ENCODE data around the gene RFFL.
A peak's percentile ranks its signal among the peaks of the same experiment; 100 is the strongest.
"Not testable (repeated sequence)": the region's sequence is repeated elsewhere in the genome, so short reads cannot be mapped to it uniquely, and the experiment has no call there.

RFFL gene

GRCh38 chr17:35063514-35064223, at the start of gene RFFL:
TSS of gene RFFL (minus strand) at chr17:35063707. CDS start at chr17:35026553, 37,154 bp downstream.
- Histone ChIP-seq H3K36me3 (ENCODE audit: insufficient read depth, low read length) (0 out of 2 replicates have a peak, but pooled peaks cover 3% of the 10 kb centered on the region), H3K27me3 (ENCODE audit: insufficient read depth, low read length) (no peaks in the 10 kb centered on the region), H2AFZ (ENCODE audit: low read length, unreplicated experiment) (no peak within 1 kb of the TSS), H3K79me2 (ENCODE audit: control insufficient read depth, insufficient read depth, low read length, unreplicated experiment) (peaks cover 40% of the 10 kb centered on the region), H3K27ac (ENCODE audit: low read depth, low read length) (peak within 1 kb of the TSS; percentile 97), H3K4me3 (ENCODE audit: low read depth, low read length) (peak within 1 kb of the TSS; percentile 53), H3K4me1 (ENCODE audit: control insufficient read depth, insufficient read depth, low read length, unreplicated experiment) (peaks cover 44% of the 10 kb centered on the region)

- H3K4me1 ChIP-seq (ENCODE audit: control insufficient read depth, insufficient read depth, low read length, unreplicated experiment): not testable (repeated sequence)
- peaks cover 12% of the 10 kb centered on the region for H3K79me2 ChIP-seq (ENCODE audit: control insufficient read depth, insufficient read depth, low read length, unreplicated experiment)
Measured at GRCh38 chr17:35110791-35111190, 47.3 kb upstream of the RFFL start.

GRCh38 chr17:35104844-35105450, 41.4 kb upstream of the RFFL start:
- no peak overlapping the region for H2AFZ ChIP-seq (ENCODE audit: low read length, unreplicated experiment)
- no peak overlapping the region for H3K27ac ChIP-seq (ENCODE audit: low read depth, low read length)
- no peaks in the 10 kb centered on the region for H3K79me2 ChIP-seq (ENCODE audit: control insufficient read depth, insufficient read depth, low read length, unreplicated experiment)
- no peak overlapping the region for H3K4me3 ChIP-seq (ENCODE audit: low read depth, low read length)
- peaks cover 4% of the 10 kb centered on the region; the same call in 1 of the 2 replicates for H3K36me3 ChIP-seq (ENCODE audit: insufficient read depth, low read length)
- H3K27me3 ChIP-seq (ENCODE audit: insufficient read depth, low read length): no peaks in the 10 kb centered on the region
- no peaks in the 10 kb centered on the region for H3K4me1 ChIP-seq (ENCODE audit: control insufficient read depth, insufficient read depth, low read length, unreplicated experiment)

More at GRCh38 chr17:35110791-35111190, 47.3 kb upstream of the RFFL start:
- H3K4me3 ChIP-seq (ENCODE audit: low read depth, low read length); H2AFZ ChIP-seq (ENCODE audit: low read length, unreplicated experiment); H3K27ac ChIP-seq (ENCODE audit: low read depth, low read length); H3K27me3 ChIP-seq (ENCODE audit: insufficient read depth, low read length): not testable (repeated sequence)
- peaks cover 12% of the 10 kb centered on the region; the same call in 1 of the 2 replicates for H3K36me3 ChIP-seq (ENCODE audit: insufficient read depth, low read length)

- H2AFZ ChIP-seq (ENCODE audit: low read length, unreplicated experiment): no peak overlapping the region
- H3K27ac ChIP-seq (ENCODE audit: low read depth, low read length): no peak overlapping the region
- no peak overlapping the region for H3K4me3 ChIP-seq (ENCODE audit: low read depth, low read length)
- no peaks in the 10 kb centered on the region for H3K79me2 ChIP-seq (ENCODE audit: control insufficient read depth, insufficient read depth, low read length, unreplicated experiment)
- peaks cover 8% of the 10 kb centered on the region for H3K36me3 ChIP-seq (ENCODE audit: insufficient read depth, low read length)
- no peaks in the 10 kb centered on the region for H3K4me1 ChIP-seq (ENCODE audit: control insufficient read depth, insufficient read depth, low read length, unreplicated experiment)
- no peaks in the 10 kb centered on the region for H3K27me3 ChIP-seq (ENCODE audit: insufficient read depth, low read length)
Measured at GRCh38 chr17:35103271-35103670, 39.8 kb upstream of the RFFL start.

GRCh38 chr17:35101725-35102124, 38.2 kb upstream of the RFFL start:
- Histone ChIP-seq H3K4me1 (ENCODE audit: control insufficient read depth, insufficient read depth, low read length, unreplicated experiment) (no peaks in the 10 kb centered on the region), H3K4me3 (ENCODE audit: low read depth, low read length) (no peak overlapping the region), H3K27me3 (ENCODE audit: insufficient read depth, low read length) (no peaks in the 10 kb centered on the region), H3K79me2 (ENCODE audit: control insufficient read depth, insufficient read depth, low read length, unreplicated experiment) (no peaks in the 10 kb centered on the region), H2AFZ (ENCODE audit: low read length, unreplicated experiment) (no peak overlapping the region), H3K36me3 (ENCODE audit: insufficient read depth, low read length) (peaks cover 8% of the 10 kb centered on the region), H3K27ac (ENCODE audit: low read depth, low read length) (no peak overlapping the region)

- Histone ChIP-seq H3K4me1 (ENCODE audit: control insufficient read depth, insufficient read depth, low read length, unreplicated experiment) (no peaks in the 10 kb centered on the region), H3K79me2 (ENCODE audit: control insufficient read depth, insufficient read depth, low read length, unreplicated experiment) (no peaks in the 10 kb centered on the region), H3K4me3 (ENCODE audit: low read depth, low read length) (no peak overlapping the region), H2AFZ (ENCODE audit: low read length, unreplicated experiment) (no peak overlapping the region), H3K36me3 (ENCODE audit: insufficient read depth, low read length) (peaks cover 6% of the 10 kb centered on the region), H3K27me3 (ENCODE audit: insufficient read depth, low read length) (no peaks in the 10 kb centered on the region), H3K27ac (ENCODE audit: low read depth, low read length) (no peak overlapping the region)
Measured at GRCh38 chr17:35101036-35101435, 37.5 kb upstream of the RFFL start.

GRCh38 chr17:35099908-35100307, 36.4 kb upstream of the RFFL start:
- no peak overlapping the region for H2AFZ ChIP-seq (ENCODE audit: low read length, unreplicated experiment)
- no peaks in the 10 kb centered on the region for H3K27me3 ChIP-seq (ENCODE audit: insufficient read depth, low read length)
- H3K27ac ChIP-seq (ENCODE audit: low read depth, low read length): no peak overlapping the region
- no peaks in the 10 kb centered on the region for H3K79me2 ChIP-seq (ENCODE audit: control insufficient read depth, insufficient read depth, low read length, unreplicated experiment)
- peaks cover 3% of the 10 kb centered on the region; the same call in 1 of the 2 replicates for H3K36me3 ChIP-seq (ENCODE audit: insufficient read depth, low read length)
- no peak overlapping the region for H3K4me3 ChIP-seq (ENCODE audit: low read depth, low read length)
- peaks cover under 1% of the 10 kb centered on the region for H3K4me1 ChIP-seq (ENCODE audit: control insufficient read depth, insufficient read depth, low read length, unreplicated experiment)

- Histone ChIP-seq H3K27me3 (ENCODE audit: insufficient read depth, low read length) (no peaks in the 10 kb centered on the region), H3K79me2 (ENCODE audit: control insufficient read depth, insufficient read depth, low read length, unreplicated experiment) (no peaks in the 10 kb centered on the region), H2AFZ (ENCODE audit: low read length, unreplicated experiment) (no peak overlapping the region), H3K4me3 (ENCODE audit: low read depth, low read length) (no peak overlapping the region), H3K36me3 (ENCODE audit: insufficient read depth, low read length) (peaks cover 3% of the 10 kb centered on the region; the same call in 1 of the 2 replicates), H3K4me1 (ENCODE audit: control insufficient read depth, insufficient read depth, low read length, unreplicated experiment) (peaks cover 6% of the 10 kb centered on the region), H3K27ac (ENCODE audit: low read depth, low read length) (no peak overlapping the region)
Measured at GRCh38 chr17:35097776-35098175, 34.3 kb upstream of the RFFL start.

- H3K4me3 ChIP-seq (ENCODE audit: low read depth, low read length): no peak overlapping the region
- H3K79me2 ChIP-seq (ENCODE audit: control insufficient read depth, insufficient read depth, low read length, unreplicated experiment): no peaks in the 10 kb centered on the region
- H3K27me3 ChIP-seq (ENCODE audit: insufficient read depth, low read length): no peaks in the 10 kb centered on the region
- no peak overlapping the region for H2AFZ ChIP-seq (ENCODE audit: low read length, unreplicated experiment)
- H3K36me3 ChIP-seq (ENCODE audit: insufficient read depth, low read length): peaks cover 3% of the 10 kb centered on the region; the same call in 1 of the 2 replicates
- peaks cover 6% of the 10 kb centered on the region for H3K4me1 ChIP-seq (ENCODE audit: control insufficient read depth, insufficient read depth, low read length, unreplicated experiment)
- no peak overlapping the region for H3K27ac ChIP-seq (ENCODE audit: low read depth, low read length)
Measured at GRCh38 chr17:35095741-35096140, 32.2 kb upstream of the RFFL start.

- H2AFZ ChIP-seq (ENCODE audit: low read length, unreplicated experiment): no peak overlapping the region
- peaks cover 7% of the 10 kb centered on the region for H3K4me1 ChIP-seq (ENCODE audit: control insufficient read depth, insufficient read depth, low read length, unreplicated experiment)
- H3K27ac ChIP-seq (ENCODE audit: low read depth, low read length): peak overlapping the region; percentile 39
- no peaks in the 10 kb centered on the region for H3K79me2 ChIP-seq (ENCODE audit: control insufficient read depth, insufficient read depth, low read length, unreplicated experiment)
- no peak overlapping the region for H3K4me3 ChIP-seq (ENCODE audit: low read depth, low read length)
- no peaks in the 10 kb centered on the region for H3K27me3 ChIP-seq (ENCODE audit: insufficient read depth, low read length)
- H3K36me3 ChIP-seq (ENCODE audit: insufficient read depth, low read length): peaks cover 3% of the 10 kb centered on the region; the same call in 1 of the 2 replicates
Measured at GRCh38 chr17:35094902-35095301, 31.4 kb upstream of the RFFL start.

GRCh38 chr17:35090707-35091106, 27.2 kb upstream of the RFFL start:
- H3K4me3 ChIP-seq (ENCODE audit: low read depth, low read length); H2AFZ ChIP-seq (ENCODE audit: low read length, unreplicated experiment); H3K36me3 ChIP-seq (ENCODE audit: insufficient read depth, low read length); H3K27me3 ChIP-seq (ENCODE audit: insufficient read depth, low read length); H3K27ac ChIP-seq (ENCODE audit: low read depth, low read length): not testable (repeated sequence)
- peaks cover 32% of the 10 kb centered on the region for H3K79me2 ChIP-seq (ENCODE audit: control insufficient read depth, insufficient read depth, low read length, unreplicated experiment)
- peaks cover 34% of the 10 kb centered on the region for H3K4me1 ChIP-seq (ENCODE audit: control insufficient read depth, insufficient read depth, low read length, unreplicated experiment)
